PC-3 (cell line): ENCODE data around the gene HTR2B. TPM values are rescaled to one million over a fixed set of nuclear protein-coding genes. Genes with fewer than 3 reads are reported as not detected.

Experiments used
- ATAC-seq: fragments of 200-7000 bp; cut with Tn5 transposase; 2 replicates; pipeline ENCODE4 v1.9.1; 2020; ENCODE audit warnings: mild to moderate bottlenecking, moderate library complexity
- BruUV-seq: library from RNA; stranded (reverse); fragments of 400-500 nt; replicated peaks from 2 replicates; lab custom pipeline; 2021; lab: Mats Ljungman, UMichigan
- CTCF ChIA-PET: fragments of 300-600 bp; sonication (Branson Sonifier 250); formaldehyde crosslinking; loops from one replicate; lab custom pipeline; 2022; ENCODE audit warnings: antibody characterized with exemption; lab: Charles Lee
- POLR2A ChIA-PET: fragments of 300-600 bp; sonication (Branson Sonifier 250); formaldehyde crosslinking; loops from one replicate; lab custom pipeline; 2022; ENCODE audit warnings: antibody characterized with exemption; ENCODE audit not compliant: unreplicated experiment; lab: Charles Lee
- DNase-seq: peaks from one replicate; pipeline ENCODE4 v3.0.0-alpha.2; 2015
- H2AFZ ChIP-seq: fragments of 300-600 bp; sonication (generic); 2 replicates; pipeline ENCODE4 v1.6.0; 2016; ENCODE audit warnings: antibody characterized with exemption, low read length
- H3F3A ChIP-seq: fragments of 300-600 bp; sonication (generic); one replicate; pipeline ENCODE4 v1.6.0; 2017; ENCODE audit warnings: antibody characterized with exemption, low read length, control low read depth, mild to moderate bottlenecking; ENCODE audit not compliant: unreplicated experiment
- H3K27ac ChIP-seq: fragments of 300-600 bp; sonication (generic); 2 replicates; pipeline ENCODE4 v1.5.1; 2016; ENCODE audit warnings: mild to moderate bottlenecking, low read length
- H3K27me3 ChIP-seq: fragments of 300-600 bp; sonication (generic); 2 replicates; pipeline ENCODE4 v1.6.1; 2016; ENCODE audit warnings: low read length, mixed read lengths
- H3K36me3 ChIP-seq: fragments of 300-600 bp; sonication (generic); 2 replicates; pipeline ENCODE4 v1.6.1; 2016; ENCODE audit warnings: low read depth, mixed run types, low read length, mixed read lengths
- H3K4me1 ChIP-seq: fragments of 300-600 bp; sonication (generic); 2 replicates; pipeline ENCODE4 v1.5.1; 2016; ENCODE audit warnings: low read length; ENCODE audit not compliant: insufficient read depth
- H3K4me2 ChIP-seq: fragments of 300-600 bp; sonication (generic); 2 replicates; pipeline ENCODE4 v1.6.0; 2016; ENCODE audit warnings: low read length
- H3K4me3 ChIP-seq: fragments of 300-600 bp; sonication (generic); 2 replicates; pipeline ENCODE4 v1.5.1; 2016; ENCODE audit warnings: mild to moderate bottlenecking, low read length, mixed read lengths
- H3K79me2 ChIP-seq: fragments of 300-600 bp; sonication (generic); 2 replicates; pipeline ENCODE4 v1.6.1; 2017; ENCODE audit warnings: low read length, mixed read lengths
- H3K9ac ChIP-seq: fragments of 300-600 bp; sonication (generic); 2 replicates; pipeline ENCODE4 v1.6.0; 2016; ENCODE audit warnings: mild to moderate bottlenecking, low read length
- H3K9me2 ChIP-seq: fragments of 300-600 bp; sonication (generic); replicated peaks from 2 replicates; pipeline ENCODE4 v1.6.1; 2016; ENCODE audit warnings: mixed run types, low read length, mixed read lengths
- H3K9me3 ChIP-seq: fragments of 300-600 bp; sonication (generic); 2 replicates; pipeline ENCODE4 v1.6.1; 2016; ENCODE audit warnings: low read length, mixed read lengths
- H4K20me1 ChIP-seq: fragments of 300-600 bp; sonication (generic); 2 replicates; pipeline ENCODE4 v1.6.1; 2016; ENCODE audit warnings: low read length, mixed read lengths
- EZH2 ChIP-seq: fragments of 300-600 bp; sonication (generic); IDR thresholded peaks from one replicate; pipeline ENCODE4 v1.6.1; 2017; ENCODE audit warnings: antibody characterized with exemption, mild to moderate bottlenecking, low read length; ENCODE audit not compliant: unreplicated experiment
- EZH2phosphoT487 ChIP-seq: fragments of 300-600 bp; sonication (generic); IDR thresholded peaks from 2 replicates; pipeline ENCODE4 v1.6.1; 2018; ENCODE audit warnings: mild to moderate bottlenecking, antibody characterized with exemption, low read length, borderline replicate concordance
- intact Hi-C: fragments of 100-400 bp; cut with micrococcal nuclease; formaldehyde crosslinking; loops from 2 replicates; pipeline ENCODE4 v1.9.0; 2023
- total RNA-seq: library from RNA; depleted of rRNA; stranded (reverse); fragments of >200 nt; gene quantifications from 2 replicates; pipeline ENCODE4 v1.2.3, GENCODE V29; 2014
- TF ChIP-seq, protein P1 (sequence below): fragments of 300-600 bp; sonication (generic); conservative IDR thresholded peaks from 2 replicates; pipeline ENCODE4 v1.5.1; 2017; ENCODE audit warnings: antibody characterized with exemption, low read depth, mild to moderate bottlenecking, low read length

The HTR2B gene
- total RNA-seq, 1 experiment from 2014 or later = not detected

DNA sequence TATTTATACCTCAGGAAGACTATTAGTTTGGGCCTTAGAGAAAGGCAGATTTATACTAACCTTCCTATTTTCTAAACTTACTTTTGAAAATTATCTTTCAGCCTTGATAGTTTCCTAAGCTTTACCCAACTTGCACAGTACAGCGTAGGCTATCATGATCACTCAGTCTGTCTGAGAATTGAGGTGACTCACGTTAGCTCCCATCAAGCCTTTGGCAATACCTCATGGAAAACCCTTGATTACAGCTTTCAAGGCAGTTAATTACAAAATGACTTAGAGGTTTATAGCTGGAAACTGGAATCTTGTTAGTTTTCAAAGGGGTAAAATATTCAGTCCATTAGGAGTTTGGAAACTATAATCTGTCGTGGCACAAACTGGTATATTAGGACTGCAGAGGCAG, 47.2 kb upstream of the HTR2B start:
- Histone ChIP-seq H3K4me1 (no peaks in the 10 kb centered on the region), H3K4me3 (no peak overlapping the region)
- intact Hi-C loops = no loop called here

DNA sequence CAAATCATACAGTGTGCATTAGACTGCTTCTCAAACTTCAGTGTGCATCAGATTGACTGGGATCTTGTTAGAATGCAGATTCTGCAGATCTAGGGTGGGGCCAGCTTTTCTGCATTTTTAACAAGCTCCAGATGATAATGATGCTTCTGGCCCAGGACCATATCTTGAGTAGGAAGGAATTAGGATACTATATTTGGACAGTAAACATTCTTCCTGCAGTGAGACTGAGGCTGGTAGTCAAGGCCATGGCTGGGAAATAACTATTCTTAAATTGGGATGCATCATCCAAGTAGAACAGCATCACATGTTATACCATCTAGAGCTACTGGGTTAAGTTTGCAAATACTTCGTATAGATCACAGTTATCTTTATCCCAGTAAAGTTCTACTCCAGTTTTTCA, 45.2 kb upstream of the HTR2B start:
- H3K9ac ChIP-seq = no peak overlapping the region
- intact Hi-C loops = no loop called here
- no peaks in the 10 kb centered on the region for H4K20me1 ChIP-seq
- no peaks in the 10 kb centered on the region for H3K9me2 ChIP-seq
- DNase-seq (no peak), ATAC-seq (no peak)
- POLR2A ChIA-PET = no interaction called here
- no peaks in the 10 kb centered on the region for H3K4me1 ChIP-seq
- CTCF ChIA-PET = no interaction called here
- H3K9me3 ChIP-seq = no peaks in the 10 kb centered on the region
- H2AFZ ChIP-seq = no peak overlapping the region
- H3F3A ChIP-seq = no peaks in the 10 kb centered on the region
- H3K36me3 ChIP-seq = peaks cover 69% of the 10 kb centered on the region
- no peaks in the 10 kb centered on the region for H3K27me3 ChIP-seq
- no peaks in the 10 kb centered on the region for H3K79me2 ChIP-seq
- no TSS peak for BruUV-seq
- no peak overlapping the region for H3K4me2 ChIP-seq
- H3K4me3 ChIP-seq = no peak overlapping the region
- TF ChIP-seq EZH2phosphoT487 = no peak
- TF ChIP-seq, protein P1, sequence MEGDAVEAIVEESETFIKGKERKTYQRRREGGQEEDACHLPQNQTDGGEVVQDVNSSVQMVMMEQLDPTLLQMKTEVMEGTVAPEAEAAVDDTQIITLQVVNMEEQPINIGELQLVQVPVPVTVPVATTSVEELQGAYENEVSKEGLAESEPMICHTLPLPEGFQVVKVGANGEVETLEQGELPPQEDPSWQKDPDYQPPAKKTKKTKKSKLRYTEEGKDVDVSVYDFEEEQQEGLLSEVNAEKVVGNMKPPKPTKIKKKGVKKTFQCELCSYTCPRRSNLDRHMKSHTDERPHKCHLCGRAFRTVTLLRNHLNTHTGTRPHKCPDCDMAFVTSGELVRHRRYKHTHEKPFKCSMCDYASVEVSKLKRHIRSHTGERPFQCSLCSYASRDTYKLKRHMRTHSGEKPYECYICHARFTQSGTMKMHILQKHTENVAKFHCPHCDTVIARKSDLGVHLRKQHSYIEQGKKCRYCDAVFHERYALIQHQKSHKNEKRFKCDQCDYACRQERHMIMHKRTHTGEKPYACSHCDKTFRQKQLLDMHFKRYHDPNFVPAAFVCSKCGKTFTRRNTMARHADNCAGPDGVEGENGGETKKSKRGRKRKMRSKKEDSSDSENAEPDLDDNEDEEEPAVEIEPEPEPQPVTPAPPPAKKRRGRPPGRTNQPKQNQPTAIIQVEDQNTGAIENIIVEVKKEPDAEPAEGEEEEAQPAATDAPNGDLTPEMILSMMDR = no peak
- no peak for TF ChIP-seq EZH2
- no peak overlapping the region for H3K27ac ChIP-seq

More for the DNA sequence above, 47.2 kb upstream of the HTR2B start:
- no TSS peak for BruUV-seq
- no peak for ATAC-seq
- no peaks in the 10 kb centered on the region for H3K79me2 ChIP-seq
- H3K9me2 ChIP-seq = no peaks in the 10 kb centered on the region
- no peak for DNase-seq
- no peaks in the 10 kb centered on the region for H3K27me3 ChIP-seq
- peaks cover 50% of the 10 kb centered on the region for H3K36me3 ChIP-seq
- H4K20me1 ChIP-seq = no peaks in the 10 kb centered on the region
- no peak overlapping the region for H3K9ac ChIP-seq
- TF ChIP-seq, protein P1 = no peak
- TF ChIP-seq EZH2 (no peak), EZH2phosphoT487 (no peak)
- H2AFZ ChIP-seq = no peak overlapping the region
- no peak overlapping the region for H3K27ac ChIP-seq
- H3K9me3 ChIP-seq = no peaks in the 10 kb centered on the region
- no peaks in the 10 kb centered on the region for H3F3A ChIP-seq
- ChIA-PET CTCF (no interaction called here), POLR2A (no interaction called here)
- H3K4me2 ChIP-seq = no peak overlapping the region

DNA sequence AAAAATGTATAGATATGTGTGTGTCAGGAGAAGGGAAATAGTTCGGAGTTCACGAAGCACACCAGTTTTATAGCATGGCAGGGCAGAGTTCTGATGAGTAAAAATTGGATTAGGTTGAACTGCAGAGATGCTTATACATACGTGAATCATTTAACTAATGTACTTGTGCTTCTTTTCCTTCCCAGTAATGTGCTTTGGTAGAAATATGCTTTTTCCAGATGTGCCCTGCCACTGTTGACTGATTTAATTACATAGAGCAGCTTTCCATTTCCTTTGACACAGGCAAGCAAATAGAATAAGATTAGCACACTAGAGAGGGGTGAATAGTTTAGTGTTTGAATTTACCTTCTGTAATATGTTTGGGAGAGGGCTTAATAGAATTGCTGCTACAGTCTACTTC, 44.6 kb upstream of the HTR2B start:
- no peaks in the 10 kb centered on the region for H3K9me3 ChIP-seq
- no peak overlapping the region for H3K4me2 ChIP-seq
- BruUV-seq = no TSS peak
- no peaks in the 10 kb centered on the region for H3K9me2 ChIP-seq
- intact Hi-C loops = no loop called here
- H3F3A ChIP-seq = no peaks in the 10 kb centered on the region
- H4K20me1 ChIP-seq = no peaks in the 10 kb centered on the region
- H3K4me3 ChIP-seq = no peak overlapping the region
- H2AFZ ChIP-seq = no peak overlapping the region
- H3K27ac ChIP-seq = no peak overlapping the region
- no peaks in the 10 kb centered on the region for H3K79me2 ChIP-seq
- CTCF ChIA-PET = no interaction called here
- ATAC-seq = no peak
- H3K4me1 ChIP-seq = no peaks in the 10 kb centered on the region
- no peak overlapping the region for H3K9ac ChIP-seq
- TF ChIP-seq, protein P1 = no peak
- TF ChIP-seq EZH2 (no peak), EZH2phosphoT487 (no peak)
- no peak for DNase-seq
- peaks cover 69% of the 10 kb centered on the region for H3K36me3 ChIP-seq
- no peaks in the 10 kb centered on the region for H3K27me3 ChIP-seq
- POLR2A ChIA-PET = no interaction called here
